HG02588 (cell line): Measurements from ENCODE around the gene LRRC2.

Experiments used
- ATAC-seq: cut with Tn5 transposase; IDR thresholded peaks from one replicate; pipeline ENCODE4 v1.9.1; 2021; ENCODE audit warnings: mild to moderate bottlenecking, moderate library complexity; ENCODE audit not compliant: unreplicated experiment

LRRC2 gene

GRCh38 chr3:46482632-46483350 lies 83.3 kb downstream of the LRRC2 start:
- no peak for ATAC-seq

DNA sequence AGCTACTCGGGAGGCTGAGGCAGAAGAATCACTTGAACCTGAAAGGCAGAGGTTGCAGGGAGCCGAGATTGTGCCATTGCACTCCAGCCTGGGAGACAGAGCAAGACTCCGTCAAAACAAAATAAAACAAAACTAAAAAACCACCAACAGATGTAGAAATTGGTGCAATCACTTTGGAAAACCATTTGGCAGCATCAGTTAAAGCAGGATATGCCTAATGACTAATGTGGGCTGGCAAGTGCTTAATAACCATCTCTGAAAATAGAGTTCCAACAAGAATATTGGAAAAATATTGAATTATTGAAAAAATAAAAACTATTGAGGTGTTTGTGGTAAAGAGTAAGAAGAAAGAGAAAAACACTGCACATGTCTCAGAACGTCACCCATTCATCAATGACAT lies 84.5 kb downstream of the LRRC2 start:
- no peak for ATAC-seq

DNA sequence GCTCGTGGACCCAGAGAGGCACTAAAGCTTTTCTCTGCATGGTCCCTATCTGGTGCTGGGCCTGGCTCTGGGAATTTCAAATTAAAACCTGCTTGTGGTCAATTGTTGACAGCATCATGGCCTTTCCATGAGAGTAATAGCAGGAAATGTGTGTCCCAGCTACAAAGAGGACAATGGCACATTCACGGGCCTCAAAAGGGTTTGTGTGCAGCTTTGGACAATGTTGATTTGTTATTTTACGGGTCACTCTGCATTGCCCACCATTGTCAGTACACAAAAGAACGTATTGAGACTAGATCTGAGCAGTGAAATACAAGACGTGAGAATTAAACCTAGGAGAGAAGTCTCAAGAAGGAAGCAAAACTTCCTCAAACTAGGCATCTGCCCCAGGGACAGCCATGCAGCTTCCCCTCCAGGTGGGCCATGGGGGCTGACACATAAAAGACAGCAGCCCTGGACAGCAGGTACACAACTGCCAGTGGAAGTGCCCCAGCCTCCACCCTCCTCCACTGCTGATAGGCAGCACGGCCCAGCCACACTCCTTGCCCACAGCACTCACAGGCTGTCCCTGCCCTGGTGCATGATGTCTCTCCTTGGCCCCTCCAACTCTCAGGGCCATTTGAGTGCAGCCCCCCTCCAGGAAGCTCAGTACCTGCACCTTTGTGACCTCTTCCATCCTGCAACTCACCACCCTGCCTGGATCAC lies 85.5 kb downstream of the LRRC2 start:
- no peak for ATAC-seq

- ATAC-seq, result no peak
Observed at GRCh38 chr3:46479696-46480095, 86.4 kb downstream of the LRRC2 start.

GRCh38 chr3:46479021-46479420 lies 87.1 kb downstream of the LRRC2 start:
- ATAC-seq, result no peak

GRCh38 chr3:46478341-46478740 lies 87.8 kb downstream of the LRRC2 start:
- ATAC-seq, result no peak

GRCh38 chr3:46477756-46478155 lies 88.3 kb downstream of the LRRC2 start:
- ATAC-seq, result no peak

DNA sequence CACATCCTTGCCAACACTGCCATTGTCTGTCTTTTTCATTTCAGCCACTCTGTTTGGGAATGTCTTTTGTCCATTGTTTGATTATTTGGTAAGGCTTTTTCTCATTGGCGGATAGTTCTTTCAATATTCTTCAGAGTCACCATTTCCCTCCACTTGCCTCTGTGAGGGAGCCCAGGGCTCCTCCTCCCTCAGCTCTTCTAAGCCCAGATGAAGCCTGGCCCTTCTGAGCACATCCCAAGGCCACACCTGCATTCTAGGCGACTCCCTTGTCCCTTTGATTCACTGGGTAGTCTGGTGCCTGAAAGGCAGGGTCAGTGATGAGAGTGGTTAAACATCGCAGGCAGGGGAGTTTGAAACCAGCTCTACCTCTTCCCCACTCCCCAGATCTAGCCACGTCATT lies 89.0 kb downstream of the LRRC2 start:
- no peak for ATAC-seq

GRCh38 chr3:46472736-46473135 lies 93.4 kb downstream of the LRRC2 start:
- ATAC-seq, result no peak

DNA sequence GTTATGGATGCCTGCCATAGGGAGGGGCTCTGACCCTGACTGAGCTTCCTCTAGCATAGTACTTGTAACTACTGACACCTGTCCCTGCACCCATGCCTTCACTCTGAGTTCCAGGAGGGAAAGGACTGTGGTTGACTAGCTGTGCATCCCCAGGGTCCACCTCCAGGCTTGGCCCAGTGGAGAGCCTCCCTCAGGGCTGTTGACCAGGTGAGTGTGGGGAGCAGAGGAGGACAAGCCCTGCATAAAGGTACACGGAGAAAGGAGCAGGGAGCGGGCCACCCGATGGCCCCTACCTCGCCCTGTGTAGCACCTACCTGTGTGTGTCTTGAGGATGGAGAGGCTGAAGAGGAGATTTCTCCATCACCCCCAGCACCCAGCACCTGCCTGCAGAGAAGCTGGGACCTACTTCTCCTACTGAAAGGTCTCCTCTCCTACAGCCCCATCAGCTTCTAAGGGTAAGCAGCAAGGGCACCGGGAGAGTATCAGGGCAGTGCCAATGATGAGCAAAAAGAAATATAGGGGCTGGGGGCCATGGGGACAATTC lies 94.7 kb downstream of the LRRC2 start:
- no peak for ATAC-seq

DNA sequence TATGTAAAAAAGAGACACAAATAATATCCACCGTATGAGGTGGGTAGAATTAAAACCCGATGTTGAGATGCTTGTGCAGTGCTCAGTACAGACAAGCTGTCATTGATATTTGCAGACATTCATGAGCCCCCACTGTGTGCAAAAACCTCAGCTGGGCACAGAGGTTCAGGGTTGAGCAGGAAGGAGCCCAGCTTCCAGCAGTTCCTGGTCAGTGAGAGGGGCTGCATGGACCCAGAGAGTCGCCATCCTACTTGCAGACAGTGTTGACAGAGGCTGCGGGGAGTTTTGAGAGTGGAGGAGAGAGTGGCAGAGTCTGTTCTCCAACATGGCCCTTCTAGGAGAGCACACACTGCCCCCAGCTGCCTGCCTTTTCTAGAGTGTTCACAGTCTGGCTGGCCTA lies 95.3 kb downstream of the LRRC2 start:
- no peak for ATAC-seq

GRCh38 chr3:46469680-46470357 lies 96.3 kb downstream of the LRRC2 start:
- no peak for ATAC-seq

DNA sequence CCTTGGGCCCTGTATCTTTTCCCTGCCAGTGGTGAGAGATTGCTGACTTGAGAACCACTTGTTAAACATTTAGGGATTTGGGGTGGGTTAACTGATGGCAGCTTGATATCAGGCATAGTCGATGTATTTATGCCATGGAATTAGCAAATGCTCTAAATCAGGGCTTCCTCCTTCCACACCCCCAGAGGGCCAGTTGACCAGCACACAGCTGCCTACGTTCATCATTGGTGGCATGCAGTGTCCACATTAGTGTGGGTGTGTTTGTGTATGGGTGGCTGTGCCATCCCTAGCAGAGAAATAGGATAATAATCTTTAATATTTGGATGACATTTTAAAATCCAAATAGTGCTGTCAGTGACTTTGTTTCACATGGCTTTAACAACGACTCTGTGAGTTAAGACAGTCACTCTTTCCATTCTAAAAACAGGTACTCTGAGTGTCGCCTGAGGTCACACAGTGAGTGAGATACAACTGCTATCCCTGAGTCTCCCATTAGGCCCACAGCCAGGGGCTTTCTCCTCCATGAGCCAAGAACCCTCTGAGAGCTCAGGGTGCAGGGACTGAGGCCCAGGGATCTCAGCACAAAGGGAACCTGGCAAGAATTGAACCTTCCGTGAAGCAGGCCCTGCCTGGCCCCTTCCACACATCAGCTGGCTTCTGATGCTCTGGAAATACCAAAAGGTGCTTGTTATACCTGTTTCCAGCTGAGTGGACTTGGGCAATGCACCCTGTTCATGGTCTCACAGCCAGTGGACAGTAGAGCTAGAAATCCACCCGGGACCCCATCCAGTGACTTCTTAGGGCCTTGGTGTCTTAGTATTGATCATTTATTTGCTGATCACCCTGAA lies 97.1 kb downstream of the LRRC2 start:
- ATAC-seq, result no peak

DNA sequence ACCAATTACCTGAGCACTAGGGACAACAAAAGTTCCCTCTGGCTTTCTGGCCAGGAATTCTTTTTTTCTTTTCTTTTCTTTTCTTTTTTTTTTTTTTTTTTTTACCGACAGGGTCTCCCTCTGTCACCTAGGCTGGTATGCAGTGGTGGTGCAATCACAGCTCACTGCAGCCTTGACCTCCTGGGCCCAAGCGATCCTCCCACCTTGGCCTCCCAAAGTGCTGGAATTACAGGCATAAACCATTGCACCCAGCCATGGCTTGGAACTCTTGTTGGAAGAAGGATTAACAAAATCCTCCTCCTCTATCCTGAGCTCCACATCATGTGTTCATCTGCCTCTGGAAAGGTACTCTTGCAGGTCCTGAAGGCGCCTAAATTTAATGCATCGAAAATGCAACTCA lies 98.5 kb downstream of the LRRC2 start:
- no peak for ATAC-seq

GRCh38 chr3:46466871-46467403 lies 99.2 kb downstream of the LRRC2 start:
- ATAC-seq, result no peak

GRCh38 chr3:46466273-46466672 lies 99.8 kb downstream of the LRRC2 start:
- ATAC-seq, result no peak
